PFSK-1 (cell line): Measurements from ENCODE around the gene MRLN. TPM values are rescaled to one million over a fixed set of nuclear protein-coding genes. Genes with fewer than 3 reads are reported as not detected.

ENCODE experiments used
- FOXP2 ChIP-seq: optimal IDR thresholded peaks from 2 replicates; pipeline ENCODE3; 2011; ENCODE audit warnings: borderline replicate concordance, control low read depth, inconsistent platforms; ENCODE audit not compliant: insufficient read depth; ENCODE audit errors: extremely low read length, extremely low read depth
- POLR2AphosphoS5 ChIP-seq: IDR thresholded peaks from 2 replicates; pipeline ENCODE4 v1.6.1; 2012; ENCODE audit warnings: low read depth, mild to moderate bottlenecking, control low read depth, low read length, moderate library complexity
- REST ChIP-seq, 2 experiments: IDR thresholded peaks; 2 replicates each; pipeline versions ENCODE4 v1.6.1 to v1.8.0; 2011 to 2012; ENCODE audit warnings: low read depth in 2 of 2, low read length in 2 of 2, control low read depth in 1 of 2, inconsistent platforms in 1 of 2, mild to moderate bottlenecking in 1 of 2, moderate library complexity in 1 of 2; ENCODE audit not compliant: insufficient read depth in 1 of 2
- SIN3A ChIP-seq: IDR thresholded peaks from 2 replicates; pipeline ENCODE4 v1.6.1; 2012; ENCODE audit warnings: mild to moderate bottlenecking, low read length, moderate library complexity, borderline replicate concordance; ENCODE audit not compliant: insufficient read depth
- TAF1 ChIP-seq: IDR thresholded peaks from 2 replicates; pipeline ENCODE4 v1.6.1; 2012; ENCODE audit warnings: low read length, control low read depth, borderline replicate concordance; ENCODE audit not compliant: insufficient read depth
- polyA plus RNA-seq: library from polyadenylated mRNA; unstranded; fragments of >200 nt; gene quantifications from one replicate; pipeline ENCODE4 v1.2.1, GENCODE V29; 2012; ENCODE audit warnings: low read depth, missing spikeins; ENCODE audit not compliant: insufficient read length

MRLN gene
- not detected for polyA plus RNA-seq

GRCh38 chr10:59753267-59753666 is at the start of gene MRLN:
Gene MRLN, minus strand, starts transcription at chr10:59753455.
- no peak for TF ChIP-seq REST (IDR thresholded peaks at IDR 0.05; ENCODE audit: insufficient read depth in 1 of 2, low read depth in 2 of 2, low read length in 2 of 2)
- TF ChIP-seq TAF1, result no peak
- no peak for TF ChIP-seq SIN3A
- no peak for TF ChIP-seq POLR2AphosphoS5
- no peak for TF ChIP-seq FOXP2

- no peak for TF ChIP-seq TAF1
- TF ChIP-seq SIN3A, result no peak
- no peak for TF ChIP-seq REST (IDR thresholded peaks at IDR 0.05; ENCODE audit: insufficient read depth in 1 of 2, low read depth in 2 of 2, low read length in 2 of 2)
- TF ChIP-seq POLR2AphosphoS5, result no peak
- TF ChIP-seq FOXP2, result no peak
Observed at GRCh38 chr10:59801171-59801570, 47.9 kb upstream of the MRLN start.

GRCh38 chr10:59799421-59799820 is 46.2 kb upstream of the MRLN start:
- TF ChIP-seq FOXP2 (no peak), POLR2AphosphoS5 (no peak), TAF1 (no peak), SIN3A (no peak), REST (IDR thresholded peaks at IDR 0.05; ENCODE audit: insufficient read depth in 1 of 2, low read depth in 2 of 2, low read length in 2 of 2) (no peak)

- no peak for TF ChIP-seq TAF1
Observed at GRCh38 chr10:59793919-59794318, 40.7 kb upstream of the MRLN start.

- TF ChIP-seq FOXP2 (no peak), REST (IDR thresholded peaks at IDR 0.05; ENCODE audit: insufficient read depth in 1 of 2, low read depth in 2 of 2, low read length in 2 of 2) (no peak), TAF1 (no peak), POLR2AphosphoS5 (no peak), SIN3A (no peak)
Observed at GRCh38 chr10:59792812-59793211, 39.6 kb upstream of the MRLN start.
